K562 (cell line): ENCODE data around the gene LRRC57. TPM values are rescaled to one million over a fixed set of nuclear protein-coding genes. Genes with fewer than 3 reads are reported as not detected.

ENCODE experiments used
- EHMT2 ChIP-seq: fragments of 450-650 bp; IDR thresholded peaks from 2 replicates; pipeline ENCODE4 v1.6.1; 2018; ENCODE audit warnings: antibody characterized with exemption
- HBP1 ChIP-seq: fragments of 450-650 bp; formaldehyde crosslinking; IDR thresholded peaks from 2 replicates; pipeline ENCODE4 v1.4.0; 2022; ENCODE audit warnings: missing genetic modification characterization
- MIER1 ChIP-seq: fragments of 450-650 bp; IDR thresholded peaks from 2 replicates; pipeline ENCODE4 v1.6.1; 2016; ENCODE audit warnings: antibody characterized with exemption, mild to moderate bottlenecking, low read depth
- MLX ChIP-seq, 2 experiments: fragments of 450-650 bp in 1 of 2; sonication (generic) in 1 of 2; formaldehyde crosslinking; conservative IDR thresholded peaks; 2 replicates each; pipeline versions ENCODE4 v1.4.0 to v1.8.1; 2020 to 2022; ENCODE audit warnings: mild to moderate bottlenecking in 1 of 2, missing genetic modification reagents in 1 of 2
- PML ChIP-seq: IDR thresholded peaks from 2 replicates; pipeline ENCODE4 v1.6.1; 2012; ENCODE audit warnings: low read length, inconsistent platforms
- PRDM10 ChIP-seq: fragments of 450-650 bp; IDR thresholded peaks from 2 replicates; pipeline ENCODE4 v1.6.1; 2018; ENCODE audit not compliant: partially characterized antibody
- RBFOX2 ChIP-seq: fragments of 200-400 bp; formaldehyde crosslinking; IDR thresholded peaks from 2 replicates; pipeline ENCODE4 v1.6.1; 2017; ENCODE audit warnings: low read depth, mild to moderate bottlenecking, low read length, moderate library complexity
- TEAD4 ChIP-seq, 2 experiments: sonication (generic) in 1 of 2; formaldehyde crosslinking in 1 of 2; IDR thresholded peaks; 2 replicates each; pipeline versions ENCODE4 v1.6.1 to v1.8.0; 2012 to 2022; ENCODE audit warnings: borderline replicate concordance in 1 of 2, inconsistent platforms in 1 of 2, low read length in 1 of 2, mild to moderate bottlenecking in 1 of 2, missing genetic modification reagents in 1 of 2
- TRIM25 ChIP-seq: fragments of 450-650 bp; IDR thresholded peaks from 2 replicates; pipeline ENCODE4 v1.7.0; 2016; ENCODE audit warnings: borderline replicate concordance
- ZFX ChIP-seq: sonication (generic); formaldehyde crosslinking; IDR thresholded peaks from 2 replicates; pipeline ENCODE4 v1.8.0; 2022; ENCODE audit warnings: mild to moderate bottlenecking, missing genetic modification reagents, moderate library complexity
- ZNF449 ChIP-seq: fragments of 250-450 bp; sonication (Bioruptor Pico); IDR thresholded peaks from 2 replicates; pipeline ENCODE4 v1.8.0; 2022; ENCODE audit warnings: moderate library complexity, mild to moderate bottlenecking, inconsistent platforms
- polyA plus RNA-seq, 8 experiments: library from polyadenylated mRNA; depleted of rRNA in 4 of 8; stranded (reverse) in 5 of 8; unstranded in 3 of 8; fragments of >200 nt; fragmentation: Nextera tagmentation in 2 of 8; fragmentation: Illumina TruSeq in 1 of 8; extraction: Ambion mirVana in 2 of 8; extraction: Trizol in 1 of 8; gene quantifications; 2 replicates each; pipeline versions ENCODE4 v1.2.1 to v1.2.3, GENCODE V29; 2011 to 2014; ENCODE audit warnings: inconsistent platforms in 1 of 8, missing spikeins in 1 of 8
- total RNA-seq, 7 experiments: library from RNA; depleted of rRNA in 6 of 7; stranded (reverse); fragments of >200 nt in 6 of 7; fragmentation: Illumina TruSeq in 2 of 7; extraction: Trizol in 2 of 7; gene quantifications; 2 replicates each; pipeline versions ENCODE4 v1.2.1 to v1.2.3, GENCODE V29; 2011 to 2021; ENCODE audit warnings: low replicate concordance in 1 of 7

Gene LRRC57
- total and polyA plus RNA-seq, 9 of the 15 experiments (the other 6 are each of a cell fraction or from before 2014, with no cell fraction given), result 3.9 to 20.4 (median 14.8) TPM

GRCh38 chr15:42490671-42491538 is 57.7 kb downstream of the LRRC57 start, which contains the start of gene ZNF106 (continued):
- TF ChIP-seq ZNF449 (CRISPR knock-in tag), result no peak
- no peak for TF ChIP-seq MLX (CRISPR knock-in tag; conservative IDR thresholded peaks at IDR 0.05)
- TF ChIP-seq PRDM10, result peak; percentile 34
- peak; percentile 82 for TF ChIP-seq PML
- TF ChIP-seq TEAD4 (IDR thresholded peaks at IDR 0.05; ENCODE audit: low read length), result peak; percentile 58
- no peak for TF ChIP-seq TEAD4 (CRISPR knock-in tag; IDR thresholded peaks at IDR 0.05; ENCODE audit: borderline replicate concordance)
- TF ChIP-seq TRIM25, result no peak; the same call in 1 of the 2 replicates
- peak; percentile 83 for TF ChIP-seq ZFX
- no peak for TF ChIP-seq HBP1 (CRISPR knock-in tag)
- TF ChIP-seq RBFOX2, result peak; percentile 96
- TF ChIP-seq EHMT2, result peak; percentile 33; the same call in 1 of the 2 replicates
- peak; percentile 31; the same call in 1 of the 2 replicates for TF ChIP-seq MIER1
